ENCODE results near the gene CKAP2.

GRCh38 chr13:52463526-52463925 lies 8.2 kb downstream of the CKAP2 start:
- TF ChIP-seq CTCF (IDR thresholded peaks at IDR 0.05) (no peak), POLR2A (IDR thresholded peaks at IDR 0.05) (no peak)

Data from ovary (tissue), 3 donors.